GM23338 (cell line): ENCODE data around the gene MICAL2. TPM values are rescaled to one million over a fixed set of nuclear protein-coding genes. Genes with fewer than 3 reads are reported as not detected.

ENCODE experiments used
- ATAC-seq: fragments of 200-7000 bp; cut with Tn5 transposase; 3 replicates; pipeline ENCODE4 v1.9.1; 2020
- DNase-seq: peaks from one replicate; pipeline ENCODE4 v3.0.0-alpha.2; 2015; ENCODE audit warnings: low spot score
- H2AFZ ChIP-seq: fragments of 200-600 bp; sonication (generic); 2 replicates; pipeline ENCODE4 v1.8.0; 2016; ENCODE audit warnings: antibody characterized with exemption, mild to moderate bottlenecking, moderate library complexity
- H3F3A ChIP-seq: fragments of 200-600 bp; sonication (generic); replicated peaks from 2 replicates; pipeline ENCODE4 v1.8.0; 2017; ENCODE audit warnings: antibody characterized with exemption, mixed run types, low read depth
- H3K27ac ChIP-seq: fragments of 200-600 bp; sonication (generic); 2 replicates; pipeline ENCODE4 v1.6.1; 2016; ENCODE audit warnings: low read depth
- H3K27me3 ChIP-seq: fragments of 200-600 bp; sonication (generic); 2 replicates; pipeline ENCODE4 v1.8.0; 2016; ENCODE audit warnings: mild to moderate bottlenecking, mixed run types, moderate library complexity; ENCODE audit not compliant: insufficient read depth
- H3K36me3 ChIP-seq: fragments of 200-600 bp; sonication (generic); 2 replicates; pipeline ENCODE4 v1.8.0; 2016; ENCODE audit warnings: mild to moderate bottlenecking; ENCODE audit not compliant: insufficient read depth
- H3K4me1 ChIP-seq: fragments of 200-600 bp; sonication (generic); 2 replicates; pipeline ENCODE4 v1.8.0; 2016; ENCODE audit warnings: mild to moderate bottlenecking, moderate library complexity; ENCODE audit not compliant: insufficient read depth
- H3K4me2 ChIP-seq: fragments of 200-600 bp; sonication (generic); 2 replicates; pipeline ENCODE4 v1.7.1; 2017; ENCODE audit warnings: mixed run types
- H3K4me3 ChIP-seq: fragments of 200-600 bp; sonication (generic); 2 replicates; pipeline ENCODE4 v1.6.1; 2016; ENCODE audit warnings: mixed run types
- H3K79me2 ChIP-seq: fragments of 200-600 bp; sonication (generic); replicated peaks from 2 replicates; pipeline ENCODE4 v1.8.0; 2017; ENCODE audit warnings: mild to moderate bottlenecking; ENCODE audit not compliant: insufficient read depth
- H3K9me2 ChIP-seq: fragments of 200-600 bp; sonication (generic); 2 replicates; pipeline ENCODE4 v1.8.0; 2017; ENCODE audit not compliant: insufficient read depth
- H4K20me1 ChIP-seq: fragments of 200-600 bp; sonication (generic); replicated peaks from 2 replicates; pipeline ENCODE4 v1.8.0; 2017; ENCODE audit warnings: mild to moderate bottlenecking; ENCODE audit not compliant: insufficient read depth
- H3K27ac Mint-ChIP-seq: 2 replicates; pipeline ENCODE4 v1.8.0; 2020; ENCODE audit warnings: inconsistent platforms, mild to moderate bottlenecking, moderate library complexity, mixed read lengths
- H3K27me3 Mint-ChIP-seq: 3 replicates; pipeline ENCODE4 v1.8.0; 2022; ENCODE audit warnings: low read depth, mild to moderate bottlenecking, moderate library complexity, mixed read lengths, inconsistent platforms; ENCODE audit not compliant: insufficient read depth, poor library complexity
- H3K36me3 Mint-ChIP-seq: 3 replicates; pipeline ENCODE4 v1.8.0; 2021; ENCODE audit warnings: low read depth, mild to moderate bottlenecking, inconsistent platforms, moderate library complexity, mixed read lengths
- H3K4me1 Mint-ChIP-seq: 3 replicates; pipeline ENCODE4 v1.8.0; 2020; ENCODE audit warnings: mild to moderate bottlenecking, inconsistent platforms, mixed read lengths
- H3K4me3 Mint-ChIP-seq: 3 replicates; pipeline ENCODE4 v1.8.0; 2021; ENCODE audit warnings: moderate library complexity, mild to moderate bottlenecking, inconsistent platforms, mixed read lengths
- H3K9me3 Mint-ChIP-seq: 3 replicates; pipeline ENCODE4 v1.8.0; 2020; ENCODE audit warnings: moderate library complexity, mild to moderate bottlenecking, inconsistent platforms, mixed read lengths
- CTCF ChIP-seq, 2 experiments: fragments of 200-600 bp in 1 of 2; sonication (generic) in 1 of 2; conservative IDR thresholded peaks; 2 replicates each; pipeline versions ENCODE4 v1.5.1 to v1.6.1; 2016 to 2017; ENCODE audit warnings: antibody characterized with exemption in 2 of 2, low read depth in 2 of 2, mild to moderate bottlenecking in 2 of 2, moderate library complexity in 1 of 2
- EZH2 ChIP-seq: fragments of 200-600 bp; sonication (generic); IDR thresholded peaks from one replicate; pipeline ENCODE4 v1.8.0; 2017; ENCODE audit warnings: antibody characterized with exemption, mild to moderate bottlenecking, low read depth; ENCODE audit not compliant: unreplicated experiment
- EZH2phosphoT487 ChIP-seq: fragments of 200-600 bp; sonication (generic); IDR thresholded peaks from one replicate; pipeline ENCODE4 v1.8.1; 2018; ENCODE audit warnings: antibody characterized with exemption; ENCODE audit not compliant: unreplicated experiment
- JUNB ChIP-seq: IDR thresholded peaks from one replicate; pipeline ENCODE4 v1.6.1; 2016; ENCODE audit warnings: antibody characterized with exemption; ENCODE audit not compliant: unreplicated experiment
- NANOG ChIP-seq: IDR thresholded peaks from 2 replicates; pipeline ENCODE4 v1.6.1; 2016; ENCODE audit warnings: antibody characterized with exemption, borderline replicate concordance
- POLR2AphosphoS5 ChIP-seq: IDR thresholded peaks from 2 replicates; pipeline ENCODE4 v1.6.1; 2016; ENCODE audit warnings: antibody characterized with exemption, low read depth
- REST ChIP-seq: IDR thresholded peaks from one replicate; pipeline ENCODE4 v1.6.1; 2018; ENCODE audit warnings: antibody characterized with exemption; ENCODE audit not compliant: unreplicated experiment
- STAT1 ChIP-seq: IDR thresholded peaks from one replicate; pipeline ENCODE4 v1.6.1; 2016; ENCODE audit warnings: antibody characterized with exemption; ENCODE audit not compliant: unreplicated experiment
- ZNF114 ChIP-seq: fragments of 250-450 bp; sonication (Bioruptor Pico); IDR thresholded peaks from 2 replicates; pipeline ENCODE4 v1.5.0; 2020; ENCODE audit warnings: mild to moderate bottlenecking, moderate library complexity
- ZNF331 ChIP-seq: fragments of 250-450 bp; sonication (Bioruptor Pico); IDR thresholded peaks from 2 replicates; pipeline ENCODE4 v1.5.0; 2020; ENCODE audit warnings: low read depth, mild to moderate bottlenecking, moderate library complexity
- ZNF462 ChIP-seq: fragments of 250-450 bp; sonication (Bioruptor Pico); IDR thresholded peaks from 2 replicates; pipeline ENCODE4 v1.5.0; 2020; ENCODE audit warnings: mild to moderate bottlenecking, moderate library complexity
- polyA plus RNA-seq: library from polyadenylated mRNA; unstranded; fragments of >200 nt; fragmentation: Nextera tagmentation; extraction: Ambion mirVana; gene quantifications from 2 replicates; pipeline ENCODE4 v1.2.1, GENCODE V29; 2016
- total RNA-seq: library from RNA; depleted of rRNA; stranded (reverse); fragments of >200 nt; shearing (Covaris generic); gene quantifications from 2 replicates; pipeline ENCODE4 v1.2.3, GENCODE V29; 2014

MICAL2 gene
- total and polyA plus RNA-seq, 2 experiments from 2014 or later = 0.66 to 1.4 TPM

DNA sequence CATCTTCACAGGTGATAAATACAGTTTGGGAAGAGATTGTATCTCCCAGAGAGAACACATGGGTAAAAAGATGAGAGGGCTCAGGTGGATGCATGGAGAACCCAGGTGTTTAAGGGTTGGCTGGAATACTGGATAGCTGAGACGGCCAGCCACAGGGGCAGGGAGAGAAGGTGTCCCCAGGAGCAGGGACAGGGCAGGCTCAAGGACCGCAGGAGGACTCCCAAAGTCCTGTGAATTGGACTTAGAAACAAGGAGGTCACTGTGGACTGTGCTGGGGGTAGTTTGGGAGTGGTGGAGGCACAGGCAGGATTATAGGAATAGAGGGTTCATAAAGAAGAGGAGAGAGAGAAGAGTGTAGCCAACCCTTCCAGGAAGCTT is 163.2 kb downstream of the MICAL2 start:
- no peak overlapping the region; the same call in 1 of the 2 replicates for H3K27ac Mint-ChIP-seq
- H3K27me3 Mint-ChIP-seq = peaks cover 13% of the 10 kb centered on the region
- H2AFZ ChIP-seq = no peak overlapping the region
- no peaks in the 10 kb centered on the region for H3K4me1 ChIP-seq
- ATAC-seq = no peak
- TF ChIP-seq REST = no peak
- TF ChIP-seq STAT1 = no peak
- TF ChIP-seq POLR2AphosphoS5 = no peak
- TF ChIP-seq ZNF462 (CRISPR knock-in tag) = no peak
- TF ChIP-seq ZNF114 (CRISPR knock-in tag) = no peak
- TF ChIP-seq CTCF (conservative IDR thresholded peaks at IDR 0.05; ENCODE audit: low read depth in 2 of 2) = no peak
- TF ChIP-seq ZNF331 = no peak
- TF ChIP-seq NANOG = no peak
- no peak for TF ChIP-seq EZH2phosphoT487
- TF ChIP-seq EZH2 = no peak
- TF ChIP-seq JUNB = no peak
- H3K36me3 ChIP-seq = no peaks in the 10 kb centered on the region
- H3K4me2 ChIP-seq = no peak overlapping the region
- H3K79me2 ChIP-seq = no peaks in the 10 kb centered on the region
- DNase-seq = no peak
- H3K4me3 Mint-ChIP-seq = no peak overlapping the region
- no peaks in the 10 kb centered on the region for H3F3A ChIP-seq
- H3K9me3 Mint-ChIP-seq = no peaks in the 10 kb centered on the region
- no peaks in the 10 kb centered on the region for H4K20me1 ChIP-seq
- peaks cover 2% of the 10 kb centered on the region; the same call in 1 of the 3 replicates for H3K4me1 Mint-ChIP-seq
- H3K36me3 Mint-ChIP-seq = no peaks in the 10 kb centered on the region
- 0 out of 2 replicates have a peak, but pooled peaks cover 3% of the 10 kb centered on the region for H3K9me2 ChIP-seq
- no peaks in the 10 kb centered on the region for H3K27me3 ChIP-seq
- no peak overlapping the region for H3K27ac ChIP-seq
- H3K4me3 ChIP-seq = no peak overlapping the region
